Measurements from ENCODE around the gene LCA5. TPM values are rescaled to one million over a fixed set of nuclear protein-coding genes. Genes with fewer than 3 reads are reported as not detected.
A peak's percentile ranks its signal among the peaks of the same experiment; 100 is the strongest.
"Not testable (repeated sequence)": the region's sequence is repeated elsewhere in the genome, so short reads cannot be mapped to it uniquely, and the experiment has no call there.

The LCA5 gene
- total RNA-seq, 1 donor from 2014 or later: 2.0 TPM

GRCh38 chr6:79467716-79468115 lies 69.5 kb downstream of the LCA5 start:
- DNase-seq (ENCODE audit: low read depth in 2 of 2): no peak

DNA sequence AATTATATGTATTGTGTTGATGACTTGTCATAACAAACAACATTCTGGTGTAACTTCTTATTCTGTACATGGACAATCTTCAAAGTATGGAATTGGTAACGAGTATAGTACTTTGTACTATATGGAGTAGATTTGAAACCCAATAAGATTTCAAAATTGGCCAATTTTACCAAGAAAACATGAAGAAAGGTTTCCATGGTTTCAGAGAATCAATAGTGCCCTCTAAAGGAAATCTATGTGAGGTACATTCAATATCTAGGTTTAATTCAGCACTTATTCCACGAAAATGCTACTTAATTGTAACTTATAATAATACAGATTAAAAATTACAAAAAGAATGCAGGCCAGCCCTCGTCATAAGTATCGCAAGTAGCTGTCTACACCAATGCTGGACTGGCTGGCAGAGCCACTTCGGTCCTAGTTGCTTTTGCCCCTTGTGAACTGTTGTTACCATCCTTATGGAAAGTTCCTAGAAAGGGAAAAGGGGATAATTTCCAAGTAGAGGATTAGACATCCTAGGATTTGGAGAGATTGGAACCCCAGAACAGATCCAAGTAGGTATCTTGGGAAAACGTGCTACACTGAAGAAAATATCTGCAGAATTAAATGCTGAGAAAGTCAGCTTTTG lies 70.9 kb downstream of the LCA5 start:
- peak; percentile 48 for DNase-seq (ENCODE audit: low read depth in 2 of 2)

DNA sequence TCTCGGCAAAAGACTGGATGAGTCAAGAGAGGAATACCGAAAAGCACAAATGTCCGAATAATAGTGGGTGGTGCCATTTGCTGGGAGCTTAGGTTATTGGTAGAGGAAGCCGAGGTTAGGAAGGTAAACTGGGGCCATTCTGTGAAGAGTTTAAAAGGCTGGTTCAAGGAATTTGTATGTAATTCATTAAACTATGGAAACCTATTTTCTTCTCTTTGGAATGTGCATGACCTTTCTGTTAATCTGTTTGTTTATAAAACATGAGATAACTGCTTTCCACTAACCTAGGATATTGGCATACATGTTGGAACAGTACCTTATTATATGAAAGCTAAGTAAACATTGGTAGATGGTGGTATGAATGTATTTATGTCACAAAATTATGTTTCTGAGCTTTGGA lies 71.8 kb downstream of the LCA5 start:
- DNase-seq (ENCODE audit: low read depth in 2 of 2): peak in 1 of 2 donors; percentile 10

- no peak for DNase-seq (ENCODE audit: low read depth in 2 of 2)
Measured at GRCh38 chr6:79463621-79464050, 73.6 kb downstream of the LCA5 start.

DNA sequence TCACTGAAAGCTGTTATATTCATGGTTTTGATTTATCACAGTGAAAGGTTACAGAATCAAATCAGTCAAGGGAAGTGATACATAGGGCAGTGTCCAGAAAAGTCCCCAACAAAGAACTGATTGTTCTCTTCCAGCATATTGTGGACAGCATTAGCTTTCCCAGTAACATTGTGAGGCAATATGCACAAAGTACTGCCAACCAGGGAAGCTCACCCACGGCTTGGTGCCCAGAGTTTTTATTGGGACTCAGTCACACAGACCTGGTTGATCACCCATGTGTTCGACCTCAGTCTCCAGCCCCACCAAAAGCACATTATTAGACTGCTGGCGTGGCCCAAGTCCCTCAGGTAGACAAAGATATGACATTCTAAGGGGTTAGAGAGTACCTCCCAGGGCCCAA lies 76.0 kb downstream of the LCA5 start:
- peak in 1 of 2 donors; percentile 33 for DNase-seq (ENCODE audit: low read depth in 2 of 2)

DNA sequence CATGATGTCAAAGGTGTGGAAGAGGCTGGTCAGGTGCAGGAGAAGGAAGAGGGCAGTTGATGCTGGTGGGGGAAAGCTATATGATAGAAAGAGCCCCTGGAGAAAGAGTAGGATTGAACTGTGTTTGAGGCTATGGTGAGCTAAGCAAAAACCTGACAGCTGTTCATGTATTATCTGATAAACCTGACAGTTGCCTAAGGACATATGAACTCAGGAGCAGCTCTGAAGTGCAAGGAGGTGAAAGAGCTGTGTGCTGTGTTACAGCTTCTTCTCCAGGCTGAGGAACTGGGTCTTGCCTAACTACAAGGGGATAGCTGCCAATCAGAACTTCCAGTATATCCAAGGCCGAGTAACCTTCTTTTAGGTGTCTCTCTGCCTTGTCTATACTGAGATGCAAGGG lies 81.8 kb downstream of the LCA5 start:
- DNase-seq (ENCODE audit: low read depth in 2 of 2): no peak

DNA sequence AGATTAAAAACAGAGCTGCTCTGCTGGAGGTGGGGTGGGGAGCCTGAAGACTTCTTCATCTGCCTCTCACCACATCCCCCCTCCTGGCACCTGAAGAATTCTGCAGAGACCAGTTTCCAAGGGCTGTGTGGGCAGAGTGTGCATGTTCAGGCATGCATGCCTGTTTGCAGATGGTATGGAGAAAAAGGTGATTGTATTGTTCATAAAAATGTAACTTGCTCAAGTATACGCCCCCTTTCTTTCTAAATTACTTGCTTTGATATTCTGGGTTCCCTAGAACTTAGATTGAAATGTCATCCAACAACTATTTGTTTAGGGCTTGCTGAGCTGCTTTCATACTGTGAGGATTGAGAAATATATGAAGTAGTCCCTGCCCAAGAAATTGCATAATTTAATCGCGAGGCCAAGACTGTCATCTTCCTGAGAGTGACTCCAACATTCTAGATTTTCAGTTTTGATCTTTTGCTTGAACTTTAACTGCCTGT lies 83.6 kb downstream of the LCA5 start:
- no peak for DNase-seq (ENCODE audit: low read depth in 2 of 2)

- peak in 1 of 2 donors; percentile 16 for DNase-seq (ENCODE audit: low read depth in 2 of 2)
Measured at GRCh38 chr6:79450984-79451383, 86.2 kb downstream of the LCA5 start.

GRCh38 chr6:79446006-79446405 lies 91.2 kb downstream of the LCA5 start:
- DNase-seq (ENCODE audit: low read depth in 2 of 2): no peak

GRCh38 chr6:79443876-79444275 lies 93.4 kb downstream of the LCA5 start:
- not testable (repeated sequence) for DNase-seq (ENCODE audit: low read depth in 2 of 2)

DNA sequence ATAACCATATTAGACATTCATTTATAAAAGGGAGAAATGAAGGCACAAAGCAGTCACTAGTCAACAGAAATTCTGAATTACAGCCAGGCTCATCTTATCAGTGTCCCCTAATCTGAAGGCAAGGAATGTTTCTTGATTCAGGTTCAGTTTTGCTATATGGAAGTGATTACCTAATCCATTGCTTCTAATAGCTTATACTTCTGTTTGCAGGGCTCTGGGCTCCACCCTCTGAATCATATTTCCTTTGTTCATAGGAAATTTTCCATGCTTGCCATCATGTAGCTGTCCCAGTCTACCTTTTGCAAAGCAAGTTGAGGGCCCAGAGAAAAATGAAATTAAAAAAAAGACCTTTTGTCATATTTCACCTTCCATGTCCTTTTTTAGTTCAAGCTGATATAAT lies 96.0 kb downstream of the LCA5 start:
- peak in 1 of 2 donors; percentile 67 for DNase-seq (ENCODE audit: low read depth in 2 of 2)

- DNase-seq (ENCODE audit: low read depth in 2 of 2): no peak
Measured at GRCh38 chr6:79440598-79440997, 96.6 kb downstream of the LCA5 start.

- DNase-seq (ENCODE audit: low read depth in 2 of 2): peak in 1 of 2 donors; percentile 81
Measured at GRCh38 chr6:79438030-79438429, 99.2 kb downstream of the LCA5 start.

DNA sequence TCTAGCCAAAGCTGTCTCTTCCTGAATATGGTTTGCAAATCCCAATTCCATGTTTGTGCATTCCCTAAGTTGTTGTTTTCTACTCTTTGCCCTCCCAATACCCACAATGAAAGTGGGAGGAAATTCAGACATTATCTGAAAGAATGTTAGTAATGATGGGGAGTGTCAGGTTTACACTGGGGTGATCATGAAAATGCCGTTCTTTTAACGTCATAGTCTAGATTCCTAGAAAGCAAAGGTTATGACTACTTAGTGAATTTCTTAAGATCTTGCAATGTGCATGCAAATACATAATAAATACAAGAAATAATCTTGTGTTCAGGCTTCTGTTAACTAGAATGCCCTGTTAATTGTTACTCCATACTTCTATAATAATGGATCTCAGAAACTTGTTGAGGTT lies 101.0 kb downstream of the LCA5 start:
- DNase-seq (ENCODE audit: low read depth in 2 of 2): no peak

DNA sequence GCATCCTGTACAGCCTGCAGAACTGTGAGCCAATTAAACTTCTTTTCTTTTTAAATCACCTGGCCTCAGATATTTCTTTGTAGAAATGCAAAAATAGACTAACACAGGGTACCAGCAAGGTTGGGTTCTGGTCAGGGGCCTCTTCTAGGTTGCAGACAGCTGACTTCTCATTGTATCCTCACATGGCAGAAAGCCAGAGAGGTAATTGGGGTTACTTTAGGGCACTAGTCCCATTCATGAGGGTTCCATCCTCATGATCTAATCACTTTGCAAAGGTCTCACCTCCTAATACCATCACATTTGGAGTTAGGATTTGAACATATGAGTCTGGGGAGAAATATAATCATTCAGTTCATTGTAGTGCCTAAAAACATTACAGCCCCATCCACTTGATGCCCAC lies 101.5 kb downstream of the LCA5 start:
- DNase-seq (ENCODE audit: low read depth in 2 of 2): no peak

Other genes starting within 250 kb of the LCA5 start
- 47.7 and 123 TPM in 2 replicates for gene SH3BGRL2, start 93.9 kb upstream of the LCA5 start, total RNA-seq

Data from lung microvascular endothelial cell (primary cell).